ENCODE data around the gene RAET1L. TPM values are rescaled to one million over a fixed set of nuclear protein-coding genes. Genes with fewer than 3 reads are reported as not detected.

The RAET1L gene, protein sequence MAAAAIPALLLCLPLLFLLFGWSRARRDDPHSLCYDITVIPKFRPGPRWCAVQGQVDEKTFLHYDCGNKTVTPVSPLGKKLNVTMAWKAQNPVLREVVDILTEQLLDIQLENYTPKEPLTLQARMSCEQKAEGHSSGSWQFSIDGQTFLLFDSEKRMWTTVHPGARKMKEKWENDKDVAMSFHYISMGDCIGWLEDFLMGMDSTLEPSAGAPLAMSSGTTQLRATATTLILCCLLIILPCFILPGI
- 0.78 and 1.1 TPM in 2 replicates for total RNA-seq

GRCh38 chr6:150025201-150025917, at the start of gene RAET1L:
RAET1L (minus strand) TSS chr6:150025532; CDS start chr6:150025471, 61 bp downstream.

DNA sequence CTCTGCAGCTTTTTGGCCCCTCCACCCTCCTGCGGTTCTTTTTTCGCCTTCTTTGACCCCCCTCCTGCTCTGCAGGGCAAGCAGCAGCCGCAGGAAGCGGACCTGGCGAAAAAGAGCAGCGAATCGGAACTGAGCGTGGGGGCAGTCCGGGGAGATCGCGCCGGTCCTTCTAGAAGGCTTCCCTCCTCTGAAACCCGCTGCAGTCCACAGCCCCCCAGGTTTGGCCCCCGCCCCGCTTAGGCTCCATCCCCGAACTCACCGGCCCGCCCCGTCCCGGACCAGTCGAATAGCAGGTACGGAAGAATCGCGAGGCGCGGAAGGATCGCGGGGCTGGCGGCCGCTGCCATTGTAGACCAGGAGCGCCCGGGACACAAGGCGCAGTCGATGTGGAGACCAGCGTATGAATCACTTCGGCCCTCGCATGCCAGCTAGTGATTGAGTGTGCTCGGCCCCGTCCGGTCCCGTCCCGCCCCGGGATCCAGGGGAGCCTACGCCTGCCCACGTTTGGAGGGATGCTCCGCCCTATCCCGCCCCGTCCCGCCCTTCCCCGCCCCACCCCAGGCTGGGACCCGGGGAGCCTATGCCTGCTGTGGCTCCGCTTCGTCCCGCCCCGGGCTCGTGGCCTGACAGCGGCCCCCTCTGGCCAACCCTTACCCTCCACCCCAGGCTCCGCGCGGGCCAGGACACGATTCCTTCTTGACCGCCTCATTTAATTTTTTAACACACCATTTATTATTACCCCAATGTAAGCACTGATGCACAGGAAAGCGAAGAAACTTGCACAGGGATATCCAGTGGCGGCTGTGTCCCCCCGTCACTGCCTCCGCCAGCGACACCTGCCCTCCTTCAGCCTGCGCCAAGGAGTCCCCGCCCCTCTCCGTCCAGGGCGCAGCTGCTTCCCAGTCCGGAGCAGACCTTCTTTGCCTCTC, 43.7 kb upstream of the RAET1L start, which contains the start of gene ULBP3:
Gene ULBP3, minus strand, starts transcription at position 402 of the 929 bp plus-strand sequence. Its CDS starts 55 bp downstream, at position 347.

Other genes starting within 250 kb of the RAET1L start
- 55.3 and 129 TPM in 2 replicates for gene LRP11, start 161.2 kb downstream of the RAET1L start, total RNA-seq
- gene RAET1E, start 127.4 kb downstream of the RAET1L start, total RNA-seq: 1.7 and 6.5 TPM in 2 replicates
- gene RAET1G, start 102.4 kb downstream of the RAET1L start, total RNA-seq: 7.6 and 20.4 TPM in 2 replicates
- 11.4 and 14.1 TPM in 2 replicates for gene ULBP2, start 83.5 kb downstream of the RAET1L start, total RNA-seq
- gene ULBP1, start 61.6 kb downstream of the RAET1L start, total RNA-seq: 1.3 and 2.8 TPM in 2 replicates
- gene ULBP3, start 43.6 kb upstream of the RAET1L start, total RNA-seq: 4.5 and 4.6 TPM in 2 replicates
- gene PPP1R14C, start 117.5 kb upstream of the RAET1L start, total RNA-seq: 38.1 and 58.3 TPM in 2 replicates

Data from hair follicular keratinocyte (primary cell).